RWPE1 (cell line): Measurements from ENCODE around the gene TBC1D1.

Experiments used
- CTCF ChIA-PET: fragments of 350-600 bp; sonication (Branson Sonifier 250); formaldehyde crosslinking; extraction: SDS; loops from one replicate; lab custom pipeline; 2021; lab: Yijun Ruan, JAX
- POLR2A ChIA-PET: fragments of 400-600 bp; formaldehyde crosslinking; extraction: SDS; loops from one replicate; lab custom pipeline; 2020; ENCODE audit warnings: antibody characterized with exemption; ENCODE audit not compliant: low non-redundant PET; lab: Yijun Ruan, JAX
- DNase-seq: peaks from one replicate; pipeline ENCODE4 v3.0.0; 2012; ENCODE audit warnings: low spot score
- H3K27ac ChIP-seq: fragments of 450-650 bp; 2 replicates; pipeline ENCODE4 v1.5.1; 2017
- CTCF ChIP-seq: fragments of 450-650 bp; conservative IDR thresholded peaks from 2 replicates; pipeline ENCODE4 v1.5.1; 2017; ENCODE audit warnings: low read depth, mild to moderate bottlenecking

TBC1D1 gene

DNA sequence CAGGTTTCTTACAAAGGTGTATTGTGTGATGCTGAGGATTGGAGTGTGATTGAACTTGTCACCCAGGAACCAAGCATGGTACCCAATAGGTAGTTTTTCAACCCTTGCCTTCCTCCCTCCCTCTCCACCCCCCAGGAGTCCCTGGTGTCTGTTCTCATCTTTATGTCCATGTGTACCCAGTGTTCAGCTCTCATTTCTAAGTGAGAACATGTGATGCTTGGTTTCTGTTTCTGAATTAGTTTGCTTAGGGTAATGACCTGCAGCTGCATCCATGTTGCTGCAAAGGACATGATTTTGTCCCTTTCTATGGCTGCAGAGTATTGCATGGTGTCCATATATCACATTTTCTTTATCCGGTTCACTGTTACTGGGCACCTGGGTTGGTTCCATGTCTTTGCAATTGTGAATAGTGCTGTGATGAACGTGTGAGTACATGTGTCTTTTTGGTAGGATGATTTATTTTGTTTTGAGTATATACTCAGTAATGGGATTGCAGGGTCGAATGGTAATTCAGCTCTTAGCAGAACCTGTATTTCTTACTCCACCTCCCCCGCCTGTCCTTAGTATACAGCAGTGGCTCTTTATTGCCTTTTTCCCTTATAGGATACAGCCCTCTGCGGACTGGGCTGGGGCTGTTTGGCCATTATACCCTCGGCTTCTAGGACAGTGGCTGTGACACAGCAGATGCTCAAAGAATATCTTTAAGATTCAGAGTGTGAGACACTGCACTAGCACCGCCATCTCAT is 214.8 kb downstream of the TBC1D1 start:
- peak overlapping the region; percentile 35; the same call in 1 of the 2 replicates for H3K27ac ChIP-seq
- no peak for TF ChIP-seq CTCF
- no peak for DNase-seq
- ChIA-PET POLR2A (no interaction called here), CTCF (no interaction called here)

GRCh38 chr4:38106311-38106710 is 215.4 kb downstream of the TBC1D1 start:
- ChIA-PET CTCF (interaction anchor here (0.6 kb wide), 1 partner anchor 8 kb away, joined by 3 read pairs; no protein-coding TSS in a partner anchor), POLR2A (no interaction called here)
- TF ChIP-seq CTCF = no peak
- H3K27ac ChIP-seq = peak overlapping the region; percentile 35
- no peak for DNase-seq

DNA sequence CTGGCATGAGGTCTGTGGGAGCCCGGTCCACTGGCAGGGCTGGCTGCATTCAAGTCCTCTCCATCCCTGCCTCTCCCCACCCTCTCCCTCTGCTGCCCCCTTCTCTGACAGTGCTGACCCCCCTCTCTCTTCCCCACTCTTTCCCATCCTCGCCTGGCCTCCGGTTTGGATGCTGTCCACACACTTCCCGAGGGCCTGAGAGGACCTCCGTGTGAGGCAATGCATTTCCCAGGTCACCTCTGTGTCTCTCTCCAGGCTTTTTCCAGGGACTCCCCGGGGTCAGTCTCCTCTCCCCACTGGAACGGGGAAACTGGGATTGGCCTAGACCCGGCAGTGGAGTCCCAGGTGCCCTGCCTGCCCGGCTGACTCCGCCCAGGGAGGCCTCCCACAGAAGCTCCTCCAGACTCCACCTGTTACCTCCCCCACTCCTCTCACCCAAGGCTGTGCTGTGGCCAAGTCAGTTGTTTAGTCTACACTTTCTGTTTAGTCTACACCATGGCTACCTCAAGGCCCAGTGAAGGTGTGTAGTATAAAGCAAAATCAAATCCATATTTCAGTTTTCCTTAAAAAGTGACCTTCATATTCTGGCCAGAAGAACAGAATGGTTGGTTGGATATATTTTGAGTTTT is 216.1 kb downstream of the TBC1D1 start:
- TF ChIP-seq CTCF = no peak
- DNase-seq = no peak
- H3K27ac ChIP-seq = peak overlapping the region; percentile 35
- CTCF ChIA-PET = interaction anchor here (0.6 kb wide), 1 partner anchor 9 kb away, joined by 3 read pairs; no protein-coding TSS in a partner anchor
- POLR2A ChIA-PET = no interaction called here

- ChIA-PET CTCF (interaction anchor here (0.6 kb wide), 1 partner anchor 584 kb away, joined by 3 read pairs; no protein-coding TSS in a partner anchor), POLR2A (no interaction called here)
- no peak for TF ChIP-seq CTCF
- no peak for DNase-seq
- H3K27ac ChIP-seq = no peak overlapping the region
These were observed 216.9 kb downstream of the TBC1D1 start for GRCh38 chr4:38107818-38108217.

DNA sequence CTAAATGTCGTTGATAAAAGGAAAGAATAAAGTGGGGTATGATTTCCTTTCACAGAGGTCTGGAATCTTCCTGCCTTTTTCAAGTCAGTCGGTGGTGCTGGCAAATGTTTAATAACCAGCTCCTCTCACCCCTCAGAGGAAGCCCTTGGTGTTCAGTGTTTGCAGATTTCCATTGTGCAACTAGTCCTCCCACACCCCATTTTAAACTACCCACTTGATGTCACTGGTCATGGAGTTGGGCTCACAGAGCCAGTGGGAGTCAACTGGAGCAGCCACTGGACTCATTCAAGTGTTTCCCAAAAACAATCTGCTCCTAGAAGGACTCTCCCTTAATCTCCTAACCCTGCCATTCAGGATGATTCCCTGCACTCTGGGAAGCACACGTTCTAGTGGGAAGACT is 218.5 kb downstream of the TBC1D1 start:
- no peak overlapping the region for H3K27ac ChIP-seq
- CTCF ChIA-PET = no interaction called here
- TF ChIP-seq CTCF = no peak
- DNase-seq = no peak
- POLR2A ChIA-PET = no interaction called here

DNA sequence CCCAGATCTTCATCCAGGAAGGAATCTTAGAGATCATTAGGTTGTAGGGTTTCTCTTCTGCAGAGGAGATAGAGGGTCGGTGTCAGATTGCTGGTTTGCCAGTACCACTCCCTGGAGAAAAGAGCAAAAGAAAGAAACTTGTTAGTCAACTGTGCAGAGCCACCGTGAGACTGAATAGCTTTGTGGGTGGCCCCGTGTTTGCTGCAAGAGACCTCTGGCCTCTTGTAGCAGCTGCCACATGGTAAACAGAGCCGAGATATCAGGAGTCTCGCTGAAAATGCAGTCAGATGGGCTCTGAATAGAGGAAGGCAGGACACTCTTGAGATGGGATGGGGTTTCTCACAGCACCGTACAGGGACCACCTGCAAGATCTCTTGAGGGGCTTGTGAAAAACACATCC is 219.0 kb downstream of the TBC1D1 start:
- POLR2A ChIA-PET = no interaction called here
- H3K27ac ChIP-seq = no peak overlapping the region
- CTCF ChIA-PET = no interaction called here
- DNase-seq = no peak
- no peak for TF ChIP-seq CTCF
